ENCODE measurements around the gene KRTAP26-1.

DNA sequence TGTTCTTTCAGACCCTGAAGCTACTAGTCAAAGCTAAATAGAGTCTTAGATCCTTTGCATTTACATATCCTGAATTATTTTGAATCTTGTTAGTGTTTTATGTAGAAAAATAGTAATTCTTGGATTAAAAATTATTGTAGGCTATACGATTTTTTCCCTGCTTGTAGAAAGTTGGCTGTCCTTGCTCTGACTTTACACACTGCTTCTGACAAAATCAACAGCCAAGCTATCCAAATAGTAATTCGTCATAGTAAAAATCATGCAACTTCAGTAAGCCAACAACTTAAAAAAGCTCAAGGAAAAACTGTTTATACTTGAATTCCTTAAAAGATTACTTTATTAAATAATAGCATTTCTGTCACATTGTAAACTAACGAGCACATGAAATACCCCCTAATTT is 35.8 kb upstream of the KRTAP26-1 start:
- TF ChIP-seq, protein P1, sequence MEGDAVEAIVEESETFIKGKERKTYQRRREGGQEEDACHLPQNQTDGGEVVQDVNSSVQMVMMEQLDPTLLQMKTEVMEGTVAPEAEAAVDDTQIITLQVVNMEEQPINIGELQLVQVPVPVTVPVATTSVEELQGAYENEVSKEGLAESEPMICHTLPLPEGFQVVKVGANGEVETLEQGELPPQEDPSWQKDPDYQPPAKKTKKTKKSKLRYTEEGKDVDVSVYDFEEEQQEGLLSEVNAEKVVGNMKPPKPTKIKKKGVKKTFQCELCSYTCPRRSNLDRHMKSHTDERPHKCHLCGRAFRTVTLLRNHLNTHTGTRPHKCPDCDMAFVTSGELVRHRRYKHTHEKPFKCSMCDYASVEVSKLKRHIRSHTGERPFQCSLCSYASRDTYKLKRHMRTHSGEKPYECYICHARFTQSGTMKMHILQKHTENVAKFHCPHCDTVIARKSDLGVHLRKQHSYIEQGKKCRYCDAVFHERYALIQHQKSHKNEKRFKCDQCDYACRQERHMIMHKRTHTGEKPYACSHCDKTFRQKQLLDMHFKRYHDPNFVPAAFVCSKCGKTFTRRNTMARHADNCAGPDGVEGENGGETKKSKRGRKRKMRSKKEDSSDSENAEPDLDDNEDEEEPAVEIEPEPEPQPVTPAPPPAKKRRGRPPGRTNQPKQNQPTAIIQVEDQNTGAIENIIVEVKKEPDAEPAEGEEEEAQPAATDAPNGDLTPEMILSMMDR (IDR thresholded peaks at IDR 0.05), result no peak
- TF ChIP-seq POLR2A (IDR thresholded peaks at IDR 0.05), result no peak

Data from testis (tissue), 2 donors.